NB4 (cell line): ENCODE measurements around the gene EPB41L2.
"Not testable (repeated sequence)": the region's sequence is repeated elsewhere in the genome, so short reads cannot be mapped to it uniquely, and the experiment has no call there.

Experiments
- DNase-seq: peaks from one replicate; pipeline ENCODE4 v3.0.0; 2010; ENCODE audit warnings: low read depth
- H3K4me3 ChIP-seq: one replicate; pipeline ENCODE4 v1.5.1; 2011; ENCODE audit warnings: mild to moderate bottlenecking, low read depth, low read length, moderate library complexity
- CTCF ChIP-seq: IDR thresholded peaks from one replicate; pipeline ENCODE4 v1.5.1; 2012; ENCODE audit warnings: low read depth, low read length
- MAX ChIP-seq: IDR thresholded peaks from 2 replicates; pipeline ENCODE4 v1.6.1; 2011; ENCODE audit warnings: low read depth, low read length
- MYC ChIP-seq: IDR thresholded peaks from 2 replicates; pipeline ENCODE4 v1.6.1; 2011; ENCODE audit warnings: low read depth, low read length
- POLR2A ChIP-seq: IDR thresholded peaks from 2 replicates; pipeline ENCODE4 v1.6.1; 2011; ENCODE audit warnings: mild to moderate bottlenecking; ENCODE audit not compliant: insufficient read length; ENCODE audit errors: extremely low read depth

EPB41L2 gene

GRCh38 chr6:130947464-130947863 is 115.6 kb downstream of the EPB41L2 start:
- DNase-seq: no peak
- H3K4me3 ChIP-seq: no peak overlapping the region
- TF ChIP-seq CTCF: no peak
- TF ChIP-seq MAX: no peak
- no peak for TF ChIP-seq MYC
- no peak for TF ChIP-seq POLR2A

- H3K4me3 ChIP-seq: no peak overlapping the region
- no peak for DNase-seq
- TF ChIP-seq MAX (no peak), CTCF (no peak), POLR2A (no peak), MYC (no peak)
Measured at GRCh38 chr6:130946076-130946475, 117.0 kb downstream of the EPB41L2 start.

- DNase-seq: no peak
- TF ChIP-seq MYC (no peak), POLR2A (no peak), MAX (no peak), CTCF (no peak)
Measured at GRCh38 chr6:130945401-130945919, 117.6 kb downstream of the EPB41L2 start.

GRCh38 chr6:130944486-130944885 is 118.6 kb downstream of the EPB41L2 start:
- TF ChIP-seq POLR2A: no peak
- TF ChIP-seq MAX: no peak
- TF ChIP-seq CTCF: no peak
- no peak for TF ChIP-seq MYC
- DNase-seq: no peak
- no peak overlapping the region for H3K4me3 ChIP-seq

More at GRCh38 chr6:130945401-130945919, 117.6 kb downstream of the EPB41L2 start:
- no peak overlapping the region for H3K4me3 ChIP-seq

GRCh38 chr6:130943738-130944137 is 119.3 kb downstream of the EPB41L2 start:
- TF ChIP-seq CTCF (no peak), MAX (no peak), POLR2A (no peak)
- no peak overlapping the region for H3K4me3 ChIP-seq
- no peak for DNase-seq

- H3K4me3 ChIP-seq, DNase-seq: not testable (repeated sequence)
Measured at GRCh38 chr6:130942752-130943151, 120.3 kb downstream of the EPB41L2 start.
